ENCODE data around the gene CPN2.

Gene CPN2

DNA sequence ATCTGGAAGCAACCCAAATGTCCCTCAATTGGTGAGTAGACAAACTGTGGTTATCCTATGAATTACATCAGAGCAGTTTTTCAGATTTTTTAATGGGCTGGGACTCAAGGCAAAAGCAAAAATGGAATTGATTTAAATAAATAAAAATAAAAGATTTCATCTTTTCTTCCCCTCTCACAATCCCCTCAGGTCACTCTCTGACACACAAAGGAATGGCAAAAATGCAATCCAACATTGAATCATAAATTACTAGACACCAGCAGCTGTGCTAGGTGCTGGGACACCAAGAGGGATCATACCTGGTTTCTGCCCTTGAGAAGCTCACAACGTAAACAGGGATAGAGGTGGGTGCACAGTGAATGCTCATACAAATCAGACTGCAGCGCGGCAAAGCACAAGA lies 58.8 kb downstream of the CPN2 start:
- DNase-seq: no peak
